HPDE6-E6E7 (cell line): Measurements from ENCODE around the gene RFTN1.

Source experiments
- DNase-seq: peaks from one replicate; pipeline ENCODE4 v3.0.0; 2011; ENCODE audit warnings: missing footprints; ENCODE audit errors: extremely low spot score

Gene RFTN1

DNA sequence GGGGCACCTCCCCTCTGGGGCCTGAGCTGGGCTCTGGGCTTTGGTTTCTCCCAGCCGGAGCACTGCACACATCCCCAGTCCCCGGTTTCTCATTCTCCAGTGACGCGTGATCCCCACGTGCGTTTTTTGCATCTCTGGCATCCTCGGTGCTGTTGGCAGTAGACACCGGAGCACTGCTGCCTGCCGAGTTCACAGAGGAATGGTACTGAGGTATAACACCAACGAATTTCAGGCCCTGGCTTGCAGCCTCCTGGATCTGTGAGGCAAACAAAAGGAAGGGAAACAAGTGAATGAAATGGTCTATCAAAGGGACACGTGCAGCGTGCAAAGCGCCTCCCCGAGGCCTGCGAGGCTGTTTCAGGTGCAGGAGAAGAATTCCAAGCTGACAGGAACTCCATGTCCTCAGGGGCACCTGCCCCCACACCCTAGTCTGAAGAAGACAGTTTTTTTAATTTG lies 135.6 kb downstream of the RFTN1 start:
- no peak for DNase-seq

- DNase-seq = no peak
Observed at GRCh38 chr3:16377196-16377595, 136.3 kb downstream of the RFTN1 start.

- DNase-seq = no peak
Observed at GRCh38 chr3:16375891-16376290, 137.6 kb downstream of the RFTN1 start.

GRCh38 chr3:16374935-16375245 lies 138.6 kb downstream of the RFTN1 start:
- DNase-seq = no peak

- DNase-seq = no peak
Observed at GRCh38 chr3:16374047-16374934, 139.2 kb downstream of the RFTN1 start.

DNA sequence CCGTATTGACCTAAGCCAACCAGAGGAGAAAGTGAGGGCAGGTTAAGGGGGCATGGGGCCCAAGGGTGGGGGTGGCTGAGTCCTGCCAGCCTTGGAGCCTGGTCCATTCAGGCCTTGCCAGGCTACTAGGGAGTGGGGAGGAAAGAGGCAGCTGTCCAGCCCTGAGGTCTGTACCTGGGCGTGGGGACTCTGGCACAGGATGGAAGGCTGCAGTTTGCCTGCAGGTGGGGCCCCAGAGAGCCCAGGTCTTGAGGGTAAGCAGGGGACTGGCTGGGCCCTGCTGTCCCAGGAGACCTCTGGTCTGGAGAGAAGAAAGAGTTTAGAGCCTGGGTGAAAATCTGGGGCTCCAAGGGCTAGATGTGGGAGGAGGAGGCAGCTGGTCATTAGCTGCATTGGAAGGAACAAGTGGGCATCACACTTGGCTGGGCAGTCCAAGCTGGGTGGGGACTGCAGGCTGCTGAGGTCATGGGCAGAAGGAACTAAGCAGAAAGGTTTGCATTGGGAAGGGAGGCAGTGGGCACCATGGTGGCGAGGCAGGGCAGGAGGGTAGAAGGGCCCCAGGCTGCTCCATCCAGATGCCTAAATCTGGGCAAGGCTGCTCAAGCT lies 140.1 kb downstream of the RFTN1 start:
- DNase-seq = no peak

DNA sequence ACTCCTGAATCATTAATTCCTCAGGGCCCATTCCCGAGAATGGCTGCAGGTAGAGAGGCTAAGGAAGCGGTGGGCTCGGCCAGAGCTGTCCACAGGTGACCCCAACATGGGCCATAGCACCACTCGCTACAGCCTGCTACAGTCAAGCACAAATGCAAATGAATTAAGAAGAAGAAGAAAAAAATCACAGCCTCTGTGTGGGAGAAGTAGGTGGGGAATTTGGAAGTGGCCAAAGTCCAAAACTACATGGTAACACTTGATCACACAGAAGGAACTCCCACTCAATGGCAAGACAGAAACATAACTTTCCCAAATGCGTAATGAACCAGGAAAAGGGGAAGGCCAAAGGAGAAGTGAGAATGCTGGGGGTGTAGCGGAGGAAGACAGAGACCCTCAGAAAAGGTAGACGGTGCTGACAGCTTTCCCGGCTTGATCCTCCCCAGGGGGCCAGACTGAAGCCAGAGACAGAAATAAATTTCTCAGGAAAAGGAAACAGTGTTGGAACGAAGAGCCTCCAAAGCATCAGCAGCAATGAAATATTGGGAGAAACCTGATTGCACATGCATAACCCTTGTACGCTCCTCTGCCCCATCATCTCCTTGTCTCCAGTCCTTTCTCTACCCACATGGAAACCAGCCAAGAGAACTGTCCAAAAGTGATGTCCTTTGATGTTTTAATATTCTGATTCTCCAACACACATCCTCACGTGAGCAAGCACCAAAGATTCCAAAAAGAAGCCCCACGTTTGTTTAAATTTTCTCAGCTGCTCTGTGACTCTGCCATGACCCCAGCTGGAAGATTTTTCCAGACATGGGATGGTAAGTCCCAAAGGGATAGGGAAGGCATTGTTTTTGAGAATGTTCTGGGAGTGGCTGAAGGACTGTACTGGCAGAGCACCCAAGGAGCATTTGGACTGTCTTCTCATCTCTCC lies 140.9 kb downstream of the RFTN1 start:
- DNase-seq = no peak

DNA sequence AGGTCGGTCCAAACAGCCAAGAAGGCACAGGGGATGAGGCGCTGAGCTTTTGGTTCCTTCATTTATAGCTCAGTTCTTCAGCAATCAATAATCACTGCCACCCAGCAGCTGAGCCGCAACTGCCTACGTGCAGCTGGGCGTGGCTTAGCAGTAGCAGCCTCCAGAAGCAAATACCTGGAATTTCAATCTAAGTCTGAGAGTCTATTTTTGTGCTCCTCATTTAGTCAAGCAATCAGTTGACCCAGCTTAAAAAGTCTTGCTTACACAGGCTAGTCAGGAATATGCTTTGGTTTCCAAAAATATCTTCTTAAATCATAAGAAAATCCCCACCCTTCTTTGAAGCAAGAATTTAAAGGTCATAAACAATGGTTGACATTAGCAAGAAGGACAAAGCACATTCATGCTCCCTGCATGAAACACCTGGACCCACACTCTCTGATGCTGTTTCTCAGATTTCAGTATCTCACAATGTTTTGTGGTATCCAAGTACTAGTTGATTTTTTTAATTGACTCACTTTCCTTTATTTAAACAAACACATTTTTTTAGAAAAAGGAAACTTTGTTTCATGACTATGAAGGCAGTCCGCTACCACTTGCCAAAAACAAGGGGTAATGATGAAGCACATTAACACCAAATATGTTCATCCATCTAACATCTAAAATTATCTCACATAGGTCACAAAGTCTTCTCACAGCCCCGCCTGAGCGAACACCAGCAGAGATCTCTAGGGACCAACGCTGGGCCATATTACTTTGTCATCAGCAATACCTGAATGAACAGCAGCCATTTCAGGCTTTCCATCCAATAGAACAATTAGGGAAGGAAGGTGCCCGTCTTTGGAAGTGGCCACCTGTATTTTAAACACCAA lies 142.4 kb downstream of the RFTN1 start:
- no peak for DNase-seq

DNA sequence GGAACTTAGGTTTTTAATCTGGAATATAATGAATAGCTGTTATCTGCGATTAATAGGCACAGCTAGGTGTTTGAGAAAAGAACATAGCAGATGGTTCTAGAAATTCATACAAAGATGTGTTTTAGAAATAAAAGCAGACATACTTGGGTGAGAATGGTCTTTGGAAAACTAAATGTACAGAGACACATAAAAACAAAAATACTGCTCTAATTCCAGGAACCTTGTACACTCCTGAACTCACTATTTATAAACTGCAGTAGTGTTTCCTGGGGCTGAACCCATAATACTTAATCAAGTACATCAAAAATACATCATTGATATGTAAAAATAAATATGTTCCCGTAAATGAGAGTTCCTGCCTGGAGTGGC lies 143.0 kb downstream of the RFTN1 start:
- DNase-seq = no peak

DNA sequence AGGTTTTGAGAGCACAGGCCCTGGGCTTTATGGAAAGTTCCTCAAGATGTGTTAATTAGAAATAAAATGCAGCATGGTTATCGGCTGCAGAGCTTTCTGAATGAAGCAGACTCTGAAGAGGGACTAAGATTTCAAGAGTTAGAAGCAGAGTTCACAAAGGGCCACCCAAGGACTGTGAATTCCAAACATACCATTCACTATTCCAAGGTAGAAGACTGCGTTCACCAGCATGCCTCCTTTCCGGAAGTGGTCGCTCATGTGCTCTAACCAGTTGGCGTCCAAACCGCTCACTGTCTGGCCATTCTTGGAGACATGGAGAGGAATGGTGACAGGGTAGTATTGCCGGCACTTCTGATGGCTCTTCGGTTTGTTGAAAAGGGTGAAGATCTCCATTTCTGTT lies 143.6 kb downstream of the RFTN1 start:
- no peak for DNase-seq

- peak; percentile 7 for DNase-seq
Observed at GRCh38 chr3:16369276-16369675, 144.2 kb downstream of the RFTN1 start.

GRCh38 chr3:16366581-16366980 lies 146.9 kb downstream of the RFTN1 start:
- DNase-seq = no peak

- DNase-seq = no peak
Observed at GRCh38 chr3:16365491-16366128, 147.9 kb downstream of the RFTN1 start.

DNA sequence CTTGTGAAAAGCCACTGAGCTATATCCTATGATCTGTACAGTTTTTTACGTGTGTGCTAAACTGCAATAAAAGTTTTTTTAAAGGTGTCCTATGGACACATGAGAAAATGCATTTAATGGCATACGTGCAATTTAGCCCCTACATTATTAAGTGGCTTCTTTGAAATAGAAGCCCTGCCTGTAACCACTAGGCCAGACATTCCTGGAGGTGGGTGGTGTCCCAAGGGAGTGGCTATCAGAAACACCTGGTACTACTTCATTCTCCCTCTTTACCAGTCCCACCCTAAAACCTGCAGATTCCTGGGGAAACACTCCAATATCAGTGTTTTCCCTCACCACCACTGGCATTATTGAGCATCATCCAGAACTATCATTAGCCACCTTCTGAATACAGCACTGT lies 148.5 kb downstream of the RFTN1 start:
- DNase-seq = no peak

GRCh38 chr3:16364323-16364722 lies 149.2 kb downstream of the RFTN1 start:
- DNase-seq = no peak

- DNase-seq = no peak
Observed at GRCh38 chr3:16363636-16364035, 149.9 kb downstream of the RFTN1 start.

GRCh38 chr3:16362770-16363169 lies 150.7 kb downstream of the RFTN1 start:
- DNase-seq = no peak

GRCh38 chr3:16361087-16361486 lies 152.4 kb downstream of the RFTN1 start:
- no peak for DNase-seq

GRCh38 chr3:16359331-16359730 lies 154.2 kb downstream of the RFTN1 start:
- DNase-seq = no peak

DNA sequence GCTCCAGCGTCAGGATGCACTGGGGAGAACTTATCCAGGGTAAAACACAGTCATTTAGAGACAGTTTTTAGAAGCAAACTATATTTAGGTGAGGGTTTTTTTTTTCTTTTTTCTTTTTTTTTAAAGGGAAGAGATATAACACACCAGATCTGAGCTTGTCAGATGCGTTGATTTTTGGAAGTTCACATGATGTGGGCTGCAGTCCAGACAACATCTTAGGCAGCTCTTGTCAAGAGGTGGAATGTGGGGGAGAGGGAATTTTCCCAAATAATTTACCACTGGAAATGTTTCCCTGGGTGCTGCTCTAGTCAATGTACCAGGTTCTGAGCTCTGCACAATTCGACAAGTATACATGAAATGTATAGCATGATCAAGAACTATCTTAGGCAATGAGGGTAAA lies 155.2 kb downstream of the RFTN1 start:
- no peak for DNase-seq
